ENCODE data around the gene GALNT13.

GALNT13 gene

DNA sequence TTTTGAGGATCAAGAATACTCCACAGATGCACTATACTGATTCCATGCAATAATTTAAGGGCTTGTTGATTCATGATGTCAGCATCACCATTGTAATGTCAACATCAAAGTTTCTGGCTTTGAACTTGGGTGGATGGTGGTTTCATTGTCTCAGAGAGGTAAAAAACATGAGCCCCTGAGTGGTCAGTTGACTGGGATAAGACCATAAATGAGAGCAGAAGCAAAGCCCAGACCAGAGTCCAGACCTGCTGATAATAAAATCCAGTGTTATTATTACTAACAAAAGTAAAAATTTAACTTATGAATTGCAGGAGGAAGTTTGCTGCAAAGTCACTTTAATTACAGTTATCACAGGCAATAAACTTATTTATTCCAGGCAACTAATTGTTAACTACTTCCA is 358.2 kb downstream of the GALNT13 start:
- DNase-seq = no peak

- DNase-seq = no peak
Measured at GRCh38 chr2:154231021-154231420, 359.3 kb downstream of the GALNT13 start.

GRCh38 chr2:154233231-154233630 is 361.5 kb downstream of the GALNT13 start:
- DNase-seq = no peak

- DNase-seq = no peak
Measured at GRCh38 chr2:154238252-154238651, 366.5 kb downstream of the GALNT13 start.

DNA sequence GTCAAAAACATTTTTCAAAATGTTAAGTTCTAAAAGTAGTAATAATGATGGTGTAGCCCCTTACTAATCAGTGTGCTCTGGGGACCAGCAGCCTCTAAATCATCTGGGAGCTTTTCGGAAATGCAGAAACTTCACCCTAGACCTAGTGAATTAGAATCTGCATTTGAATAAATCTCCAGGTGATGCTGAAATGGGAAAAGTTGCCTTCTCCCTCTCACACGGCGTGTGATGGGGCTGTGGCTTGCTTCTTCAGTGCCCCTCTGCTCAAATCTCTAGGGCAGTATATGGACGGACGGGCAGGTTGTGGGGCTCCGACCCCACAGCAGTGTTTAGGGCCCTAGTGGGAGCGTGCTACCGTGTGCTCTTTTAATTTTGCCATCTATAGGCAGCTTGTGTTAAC is 368.6 kb downstream of the GALNT13 start:
- DNase-seq = no peak

- no peak for DNase-seq
Measured at GRCh38 chr2:154240921-154241379, 369.2 kb downstream of the GALNT13 start.

DNA sequence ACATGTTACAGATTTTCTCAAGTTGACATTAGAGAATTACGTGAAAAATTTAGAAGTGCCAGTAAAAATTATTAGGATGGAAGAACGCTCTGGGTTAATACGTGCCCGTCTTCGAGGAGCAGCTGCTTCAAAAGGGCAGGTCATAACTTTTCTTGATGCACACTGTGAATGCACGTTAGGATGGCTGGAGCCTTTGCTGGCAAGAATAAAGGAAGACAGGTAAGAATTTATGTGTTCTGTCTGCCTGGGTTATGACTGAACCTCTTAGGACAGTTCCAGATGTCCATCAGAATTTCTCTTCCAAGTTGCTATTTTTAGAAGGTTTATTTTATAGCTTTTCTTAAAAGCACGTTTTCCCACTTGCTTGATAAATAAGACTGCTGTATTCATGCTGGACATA is 371.0 kb downstream of the GALNT13 start:
- DNase-seq = no peak

GRCh38 chr2:154243685-154244084 is 372.0 kb downstream of the GALNT13 start:
- DNase-seq = no peak

- no peak for DNase-seq
Measured at GRCh38 chr2:154244932-154245331, 373.2 kb downstream of the GALNT13 start.

DNA sequence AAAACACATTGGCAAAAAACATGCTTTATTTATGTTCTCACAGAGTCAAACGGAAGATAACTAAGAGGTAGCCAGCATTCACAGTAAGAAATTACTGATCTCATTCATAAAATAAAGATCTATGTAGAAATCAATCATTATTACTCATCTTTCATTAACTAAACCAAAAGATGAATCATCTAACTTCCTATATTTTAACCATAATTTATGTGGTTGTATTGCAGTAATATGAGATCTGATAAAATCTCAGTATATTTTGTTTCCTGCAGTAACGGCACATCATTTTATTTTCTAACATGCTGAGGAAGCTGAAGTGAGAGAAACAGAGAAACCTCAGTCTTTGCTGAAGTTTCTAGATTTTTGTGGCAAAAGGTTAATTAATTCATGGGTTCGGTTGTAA is 375.8 kb downstream of the GALNT13 start:
- DNase-seq = no peak

- DNase-seq = no peak
Measured at GRCh38 chr2:154256136-154256535, 384.4 kb downstream of the GALNT13 start.

DNA sequence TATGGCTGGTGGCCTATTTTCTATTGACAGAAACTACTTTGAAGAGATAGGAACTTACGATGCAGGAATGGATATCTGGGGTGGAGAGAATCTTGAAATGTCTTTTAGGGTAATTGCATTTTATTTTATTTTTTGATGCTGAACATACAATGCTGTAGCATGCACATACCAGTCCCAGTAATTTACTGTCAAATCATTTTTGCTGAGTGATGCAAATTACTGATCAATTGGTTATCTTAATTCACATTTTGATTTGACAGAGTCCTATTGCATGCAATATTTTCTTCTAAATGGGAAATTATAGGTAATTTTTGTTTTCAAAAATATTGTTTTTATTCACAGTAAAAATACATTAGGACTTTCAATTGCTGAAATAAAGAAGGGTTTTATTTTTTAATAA is 387.3 kb downstream of the GALNT13 start:
- DNase-seq = no peak

GRCh38 chr2:154261473-154262027 is 389.8 kb downstream of the GALNT13 start:
- DNase-seq = no peak

DNA sequence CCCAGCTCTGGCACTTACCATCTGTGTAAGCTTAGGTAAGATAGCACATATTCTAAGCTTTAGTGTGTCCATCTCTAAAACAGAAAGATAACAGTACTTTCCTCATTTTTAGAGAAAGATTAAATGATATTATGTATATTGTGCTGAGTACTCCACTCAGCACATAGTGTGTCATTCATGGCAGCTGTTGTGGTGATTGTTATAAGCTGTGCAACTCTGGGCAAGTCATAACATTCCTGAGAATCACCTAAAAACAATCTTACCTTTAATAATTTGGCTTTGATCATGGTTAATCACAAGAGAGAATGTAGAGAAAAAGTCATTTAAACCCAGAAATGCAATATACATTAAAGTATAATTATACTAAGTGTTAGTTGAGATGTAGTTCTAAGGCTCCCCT is 391.5 kb downstream of the GALNT13 start:
- no peak for DNase-seq

DNA sequence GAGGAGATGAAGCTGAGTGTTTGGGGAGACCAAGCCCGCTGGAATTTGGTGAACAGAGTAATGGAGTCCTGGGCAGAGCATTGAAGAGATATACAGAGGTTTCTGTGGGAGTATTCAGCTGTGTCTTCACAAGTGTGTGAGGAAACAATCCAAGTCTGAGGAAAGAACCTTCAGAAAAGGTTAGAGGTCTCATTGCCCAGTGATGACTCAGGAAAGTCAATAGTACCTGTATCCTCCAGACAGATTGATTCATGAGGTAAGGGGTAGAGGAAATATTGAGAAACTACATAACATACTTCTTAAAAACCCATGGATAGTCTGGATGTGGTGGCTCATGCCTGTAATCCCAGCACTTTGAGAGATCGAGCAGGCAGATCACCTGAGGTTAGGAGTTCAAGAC is 392.3 kb downstream of the GALNT13 start:
- no peak for DNase-seq

DNA sequence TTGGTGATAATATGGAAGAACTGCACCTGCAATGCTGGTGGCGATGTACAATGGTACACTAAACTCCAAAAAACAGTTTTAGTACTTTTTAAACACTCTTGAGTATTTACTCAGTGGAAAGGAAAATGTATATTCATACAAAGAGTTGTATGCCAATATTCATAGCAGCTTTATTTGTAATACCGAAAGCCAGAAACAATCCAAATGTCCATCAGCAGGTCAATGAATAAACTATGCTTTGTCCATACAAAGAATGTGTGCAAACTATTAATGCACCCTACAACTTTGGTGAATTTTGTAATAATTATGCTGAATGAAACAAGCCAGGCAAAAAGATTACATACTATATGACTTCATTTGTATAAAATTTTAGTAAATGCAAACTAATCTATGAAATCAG is 396.3 kb downstream of the GALNT13 start:
- no peak for DNase-seq

DNA sequence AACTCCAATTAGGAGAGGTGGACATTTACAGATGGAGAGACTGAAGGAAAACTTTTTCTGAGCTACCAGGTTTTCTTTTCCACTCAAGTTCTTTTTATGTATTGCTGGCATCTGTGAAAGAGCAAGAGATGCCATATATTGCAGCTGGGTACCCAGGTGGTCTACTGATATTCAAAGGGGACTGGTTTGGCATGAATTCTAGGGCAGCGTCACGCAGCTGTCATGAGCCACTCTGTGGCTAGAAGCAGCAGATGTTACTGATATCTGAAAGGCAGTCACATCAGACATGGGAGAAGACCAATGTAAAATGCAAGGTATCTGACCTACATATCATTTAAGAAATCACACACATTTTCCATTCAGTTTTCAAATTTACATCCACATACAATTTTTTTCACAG is 408.8 kb downstream of the GALNT13 start:
- no peak for DNase-seq

DNA sequence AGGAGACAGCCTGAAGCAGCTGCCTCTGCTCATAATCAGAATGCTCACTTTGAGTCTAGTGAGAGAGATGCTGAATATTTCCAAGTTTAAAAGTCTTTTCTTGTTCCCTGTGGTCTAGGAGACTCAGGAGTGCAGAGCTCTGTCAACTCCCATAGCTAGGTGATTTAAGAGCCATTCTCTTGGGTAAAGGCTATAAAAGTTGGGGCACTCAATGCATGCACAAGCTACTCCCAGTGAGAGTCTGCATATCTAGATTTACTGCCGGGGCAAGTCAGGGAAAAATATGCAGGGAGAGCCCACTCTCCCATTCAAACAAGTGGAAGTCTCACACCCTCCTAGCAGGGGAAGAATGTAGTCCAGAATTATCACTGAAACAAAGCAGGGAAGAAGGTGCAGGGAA is 418.1 kb downstream of the GALNT13 start:
- no peak for DNase-seq

DNA sequence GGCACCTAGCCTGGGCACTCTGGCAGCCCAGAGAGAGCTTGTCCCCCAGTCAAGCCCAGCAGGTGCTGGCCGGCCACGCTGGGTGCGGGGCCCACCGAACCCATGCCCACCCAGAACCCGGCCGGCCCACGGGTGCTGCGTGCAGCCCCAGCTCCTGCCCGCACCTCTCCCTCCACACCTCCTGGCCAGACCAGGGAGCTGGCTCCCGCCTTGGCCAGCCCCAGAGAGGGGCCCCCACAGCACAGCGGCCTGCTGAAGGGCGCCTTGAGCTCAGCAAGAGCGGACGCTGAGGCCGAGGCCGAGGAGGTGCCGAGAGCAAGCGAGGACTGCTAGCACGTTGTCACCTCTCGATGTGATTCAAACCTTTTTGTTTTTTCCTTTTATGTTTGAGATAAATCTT is 419.8 kb downstream of the GALNT13 start:
- DNase-seq = no peak

DNA sequence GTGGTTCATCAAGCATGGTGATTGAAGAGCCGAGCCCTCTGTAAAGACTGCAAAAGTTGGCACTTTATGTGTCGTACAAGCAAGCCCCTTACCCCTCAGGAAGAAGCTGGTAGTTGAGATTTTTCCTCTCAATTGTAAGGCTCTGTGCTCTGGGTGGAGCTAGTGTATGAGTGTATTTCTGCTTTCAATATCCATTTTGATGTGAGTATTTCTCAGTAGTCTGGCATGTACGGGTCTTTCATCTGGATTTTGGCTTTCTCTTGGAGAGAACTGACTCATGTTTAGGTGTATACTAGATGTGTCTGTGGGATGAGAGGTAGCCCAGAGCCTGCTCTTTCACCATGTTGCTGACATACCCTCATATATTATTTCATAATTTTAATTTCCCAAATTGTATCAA is 420.2 kb downstream of the GALNT13 start:
- no peak for DNase-seq

DNA sequence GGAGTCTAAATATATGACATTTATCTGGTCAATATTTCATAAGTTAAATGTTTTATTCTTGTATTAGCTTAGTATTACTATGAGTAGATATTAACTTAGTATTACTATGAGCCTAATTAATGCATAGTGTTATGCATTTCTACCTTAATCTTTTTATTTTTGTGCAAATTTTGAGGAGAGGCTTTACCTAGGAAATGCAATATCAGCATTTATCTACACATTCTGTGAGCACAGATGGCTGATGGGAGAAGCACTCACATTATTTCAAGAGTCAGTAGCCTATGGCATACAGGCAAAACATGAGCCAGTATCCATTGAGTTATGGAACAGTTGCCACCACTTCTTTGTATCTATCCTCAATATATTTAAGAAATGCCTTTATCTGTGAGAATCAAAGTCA is 422.1 kb downstream of the GALNT13 start:
- no peak for DNase-seq

GRCh38 chr2:154306266-154306970 is 434.7 kb downstream of the GALNT13 start:
- no peak for DNase-seq

GRCh38 chr2:154307007-154307406 is 435.3 kb downstream of the GALNT13 start:
- no peak for DNase-seq

GRCh38 chr2:154324601-154325000 is 452.9 kb downstream of the GALNT13 start:
- no peak for DNase-seq

DNA sequence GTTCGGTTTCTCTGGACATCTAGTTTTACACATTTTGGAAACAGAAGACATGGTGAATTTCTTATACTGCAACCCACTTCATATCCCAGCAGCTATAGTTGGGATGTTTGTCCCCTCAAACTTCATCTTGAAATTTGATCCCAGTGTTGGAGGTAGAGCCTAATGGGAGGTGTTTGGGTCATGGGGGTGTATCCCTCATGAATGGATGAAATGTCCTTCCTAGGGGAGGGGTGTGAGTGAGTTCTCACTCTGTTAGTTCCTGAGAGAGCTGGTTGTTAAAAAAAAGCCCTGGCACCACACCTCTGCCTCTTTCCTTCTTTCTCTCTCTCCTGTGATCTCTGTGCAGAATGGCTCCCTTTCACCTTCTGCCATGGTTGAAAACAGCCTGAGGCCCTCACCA is 457.8 kb downstream of the GALNT13 start:
- DNase-seq = no peak
